ENCODE measurements around the gene MYH11.
"Not testable (repeated sequence)": the region's sequence is repeated elsewhere in the genome, so short reads cannot be mapped to it uniquely, and the experiment has no call there.

MYH11 gene

GRCh38 chr16:15689290-15689689, 167.5 kb downstream of the MYH11 start:
- peaks cover 77% of the 10 kb centered on the region for H3K36me3 ChIP-seq (ENCODE audit: insufficient read depth, low read length)
- no peaks in the 10 kb centered on the region for H3K4me1 ChIP-seq (ENCODE audit: insufficient read depth, low read length)
- H3K9me3 ChIP-seq (ENCODE audit: insufficient read depth, low read depth, low read length) = no peaks in the 10 kb centered on the region
- 98% methylated on average over 3 of the region's 3 CpGs for WGBS
- H3K9ac ChIP-seq (ENCODE audit: low read depth, low read length) = no peak overlapping the region
- no peak overlapping the region for H3K27ac ChIP-seq (ENCODE audit: low read depth, low read length)
- H3K4me3 ChIP-seq (ENCODE audit: low read length) = no peak overlapping the region
- no peaks in the 10 kb centered on the region for H3K27me3 ChIP-seq (ENCODE audit: insufficient read depth, low read length)

- H3K9ac ChIP-seq (ENCODE audit: low read depth, low read length) = no peak overlapping the region
- no peaks in the 10 kb centered on the region for H3K27me3 ChIP-seq (ENCODE audit: insufficient read depth, low read length)
- 97% methylated on average over 2 of the region's 2 CpGs for WGBS
- H3K4me1 ChIP-seq (ENCODE audit: insufficient read depth, low read length) = peaks cover 4% of the 10 kb centered on the region; the same call in 1 of the 2 replicates
- no peaks in the 10 kb centered on the region for H3K9me3 ChIP-seq (ENCODE audit: insufficient read depth, low read depth, low read length)
- no peak overlapping the region for H3K4me3 ChIP-seq (ENCODE audit: low read length)
- no peak overlapping the region for H3K27ac ChIP-seq (ENCODE audit: low read depth, low read length)
- H3K36me3 ChIP-seq (ENCODE audit: insufficient read depth, low read length) = peaks cover 54% of the 10 kb centered on the region
These were observed 170.5 kb downstream of the MYH11 start for GRCh38 chr16:15686287-15686686.

- Histone ChIP-seq H3K9ac (ENCODE audit: low read depth, low read length) (peak overlapping the region; percentile 24; the same call in 1 of the 2 replicates), H3K27ac (ENCODE audit: low read depth, low read length) (0 out of 2 replicates have a peak overlapping the region, but pooled peaks have one; percentile 15)
These were observed 174.7 kb downstream of the MYH11 start for GRCh38 chr16:15682105-15682570.

GRCh38 chr16:15677447-15677846, 179.4 kb downstream of the MYH11 start:
- Histone ChIP-seq H3K9me3 (ENCODE audit: insufficient read depth, low read depth, low read length) (no peaks in the 10 kb centered on the region), H3K4me1 (ENCODE audit: insufficient read depth, low read length) (peaks cover 3% of the 10 kb centered on the region; the same call in 1 of the 2 replicates), H3K27ac (ENCODE audit: low read depth, low read length) (no peak overlapping the region), H3K4me3 (ENCODE audit: low read length) (no peak overlapping the region), H3K9ac (ENCODE audit: low read depth, low read length) (no peak overlapping the region), H3K36me3 (ENCODE audit: insufficient read depth, low read length) (peaks cover 26% of the 10 kb centered on the region), H3K27me3 (ENCODE audit: insufficient read depth, low read length) (no peaks in the 10 kb centered on the region)
- WGBS = 95% methylated on average over 5 of the region's 5 CpGs

More at GRCh38 chr16:15682105-15682570, 174.7 kb downstream of the MYH11 start:
- no peak overlapping the region for H3K4me3 ChIP-seq (ENCODE audit: low read length)
- peaks cover 4% of the 10 kb centered on the region; the same call in 1 of the 2 replicates for H3K4me1 ChIP-seq (ENCODE audit: insufficient read depth, low read length)
- H3K36me3 ChIP-seq (ENCODE audit: insufficient read depth, low read length) = peaks cover 45% of the 10 kb centered on the region
- H3K9me3 ChIP-seq (ENCODE audit: insufficient read depth, low read depth, low read length) = no peaks in the 10 kb centered on the region
- H3K27me3 ChIP-seq (ENCODE audit: insufficient read depth, low read length) = no peaks in the 10 kb centered on the region
- WGBS = 53% methylated on average over 6 of the region's 7 CpGs

GRCh38 chr16:15676506-15676905, 180.3 kb downstream of the MYH11 start:
- Histone ChIP-seq H3K9ac (ENCODE audit: low read depth, low read length) (no peak overlapping the region), H3K27me3 (ENCODE audit: insufficient read depth, low read length) (no peaks in the 10 kb centered on the region), H3K27ac (ENCODE audit: low read depth, low read length) (no peak overlapping the region), H3K9me3 (ENCODE audit: insufficient read depth, low read depth, low read length) (no peaks in the 10 kb centered on the region), H3K36me3 (ENCODE audit: insufficient read depth, low read length) (peaks cover 26% of the 10 kb centered on the region), H3K4me1 (ENCODE audit: insufficient read depth, low read length) (no peaks in the 10 kb centered on the region), H3K4me3 (ENCODE audit: low read length) (no peak overlapping the region)
- WGBS = 85% methylated on average over 10 of the region's 10 CpGs

- Histone ChIP-seq H3K27ac (ENCODE audit: low read depth, low read length) (no peak overlapping the region), H3K9me3 (ENCODE audit: insufficient read depth, low read depth, low read length) (no peaks in the 10 kb centered on the region), H3K4me1 (ENCODE audit: insufficient read depth, low read length) (no peaks in the 10 kb centered on the region), H3K27me3 (ENCODE audit: insufficient read depth, low read length) (no peaks in the 10 kb centered on the region), H3K4me3 (ENCODE audit: low read length) (no peak overlapping the region), H3K36me3 (ENCODE audit: insufficient read depth, low read length) (peaks cover 25% of the 10 kb centered on the region), H3K9ac (ENCODE audit: low read depth, low read length) (no peak overlapping the region)
- 95% methylated on average over 7 of the region's 7 CpGs for WGBS
These were observed 182.3 kb downstream of the MYH11 start for GRCh38 chr16:15674571-15674970.

- WGBS = 91% methylated on average over 20 of the region's 20 CpGs
- H3K27ac ChIP-seq (ENCODE audit: low read depth, low read length) = no peak overlapping the region
- H3K4me1 ChIP-seq (ENCODE audit: insufficient read depth, low read length) = no peaks in the 10 kb centered on the region
- H3K9ac ChIP-seq (ENCODE audit: low read depth, low read length) = no peak overlapping the region
- no peak overlapping the region for H3K4me3 ChIP-seq (ENCODE audit: low read length)
- no peaks in the 10 kb centered on the region for H3K9me3 ChIP-seq (ENCODE audit: insufficient read depth, low read depth, low read length)
- H3K27me3 ChIP-seq (ENCODE audit: insufficient read depth, low read length) = no peaks in the 10 kb centered on the region
- H3K36me3 ChIP-seq (ENCODE audit: insufficient read depth, low read length) = peaks cover 24% of the 10 kb centered on the region
These were observed 184.2 kb downstream of the MYH11 start for GRCh38 chr16:15672514-15673167.

- 94% methylated on average over 10 of the region's 10 CpGs for WGBS
These were observed 184.7 kb downstream of the MYH11 start for GRCh38 chr16:15672127-15672513.

GRCh38 chr16:15671530-15672117, 185.2 kb downstream of the MYH11 start:
- Histone ChIP-seq H3K9me3 (ENCODE audit: insufficient read depth, low read depth, low read length) (no peaks in the 10 kb centered on the region), H3K27me3 (ENCODE audit: insufficient read depth, low read length) (no peaks in the 10 kb centered on the region), H3K4me3 (ENCODE audit: low read length) (no peak overlapping the region), H3K27ac (ENCODE audit: low read depth, low read length) (no peak overlapping the region), H3K36me3 (ENCODE audit: insufficient read depth, low read length) (peaks cover 31% of the 10 kb centered on the region), H3K4me1 (ENCODE audit: insufficient read depth, low read length) (no peaks in the 10 kb centered on the region), H3K9ac (ENCODE audit: low read depth, low read length) (no peak overlapping the region)
- WGBS = 96% methylated on average over 8 of the region's 8 CpGs

More at GRCh38 chr16:15672127-15672513, 184.7 kb downstream of the MYH11 start:
- not testable (repeated sequence) for H3K9me3 ChIP-seq (ENCODE audit: insufficient read depth, low read depth, low read length); H3K4me1 ChIP-seq (ENCODE audit: insufficient read depth, low read length); H3K27ac ChIP-seq (ENCODE audit: low read depth, low read length); H3K27me3 ChIP-seq (ENCODE audit: insufficient read depth, low read length); H3K9ac ChIP-seq (ENCODE audit: low read depth, low read length); H3K4me3 ChIP-seq (ENCODE audit: low read length)
- peaks cover 26% of the 10 kb centered on the region for H3K36me3 ChIP-seq (ENCODE audit: insufficient read depth, low read length)

- peaks cover 48% of the 10 kb centered on the region for H3K36me3 ChIP-seq (ENCODE audit: insufficient read depth, low read length)
- no peak overlapping the region for H3K27ac ChIP-seq (ENCODE audit: low read depth, low read length)
- 96% methylated on average over 15 of the region's 18 CpGs for WGBS
- no peaks in the 10 kb centered on the region for H3K27me3 ChIP-seq (ENCODE audit: insufficient read depth, low read length)
- no peaks in the 10 kb centered on the region for H3K9me3 ChIP-seq (ENCODE audit: insufficient read depth, low read depth, low read length)
- H3K9ac ChIP-seq (ENCODE audit: low read depth, low read length) = no peak overlapping the region
- H3K4me1 ChIP-seq (ENCODE audit: insufficient read depth, low read length) = no peaks in the 10 kb centered on the region
- no peak overlapping the region for H3K4me3 ChIP-seq (ENCODE audit: low read length)
These were observed 189.6 kb downstream of the MYH11 start for GRCh38 chr16:15667091-15667742.

GRCh38 chr16:15665107-15665506, 191.7 kb downstream of the MYH11 start:
- Histone ChIP-seq H3K27ac (ENCODE audit: low read depth, low read length) (no peak overlapping the region), H3K4me1 (ENCODE audit: insufficient read depth, low read length) (no peaks in the 10 kb centered on the region), H3K9ac (ENCODE audit: low read depth, low read length) (no peak overlapping the region), H3K36me3 (ENCODE audit: insufficient read depth, low read length) (peaks cover 46% of the 10 kb centered on the region), H3K4me3 (ENCODE audit: low read length) (no peak overlapping the region), H3K9me3 (ENCODE audit: insufficient read depth, low read depth, low read length) (no peaks in the 10 kb centered on the region), H3K27me3 (ENCODE audit: insufficient read depth, low read length) (no peaks in the 10 kb centered on the region)
